OCI-LY3 (cell line): ENCODE measurements around the gene R3HCC1L.
"Not testable (repeated sequence)": the region's sequence is repeated elsewhere in the genome, so short reads cannot be mapped to it uniquely, and the experiment has no call there.

Source experiments
- EZH2phosphoT487 ChIP-seq: fragments of 200-600 bp; shearing (Covaris generic); IDR thresholded peaks from 2 replicates; pipeline ENCODE4 v1.6.1; 2018; ENCODE audit warnings: antibody characterized with exemption, mixed run types, low read depth
- TF ChIP-seq, protein P1 (sequence below): fragments of 200-600, 300-600 bp; sonication (generic); IDR thresholded peaks from 2 replicates; pipeline ENCODE4 v1.5.1; 2014; ENCODE audit warnings: antibody characterized with exemption, low read length, low read depth

DNA sequence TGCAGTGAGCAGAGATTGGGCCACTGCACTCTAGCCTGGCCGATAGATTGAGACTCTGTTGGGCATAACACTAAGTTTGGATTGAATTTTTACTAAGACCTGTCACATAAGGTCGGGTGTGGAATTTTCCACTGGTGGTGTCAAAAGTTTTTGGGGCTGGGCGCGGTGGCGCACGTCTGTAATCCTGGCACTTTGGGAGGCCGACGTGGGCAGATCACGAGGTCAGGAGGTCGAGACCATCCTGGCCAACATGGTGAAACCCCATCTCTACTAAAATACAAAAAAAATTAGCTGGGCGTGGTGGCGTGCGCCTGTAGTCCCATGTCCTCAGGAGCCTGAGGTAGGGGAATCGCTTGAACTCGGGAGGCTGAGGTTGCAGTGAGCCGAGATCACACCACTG lies 2.3 kb downstream of the R3HCC1L start:
- TF ChIP-seq, protein P1, sequence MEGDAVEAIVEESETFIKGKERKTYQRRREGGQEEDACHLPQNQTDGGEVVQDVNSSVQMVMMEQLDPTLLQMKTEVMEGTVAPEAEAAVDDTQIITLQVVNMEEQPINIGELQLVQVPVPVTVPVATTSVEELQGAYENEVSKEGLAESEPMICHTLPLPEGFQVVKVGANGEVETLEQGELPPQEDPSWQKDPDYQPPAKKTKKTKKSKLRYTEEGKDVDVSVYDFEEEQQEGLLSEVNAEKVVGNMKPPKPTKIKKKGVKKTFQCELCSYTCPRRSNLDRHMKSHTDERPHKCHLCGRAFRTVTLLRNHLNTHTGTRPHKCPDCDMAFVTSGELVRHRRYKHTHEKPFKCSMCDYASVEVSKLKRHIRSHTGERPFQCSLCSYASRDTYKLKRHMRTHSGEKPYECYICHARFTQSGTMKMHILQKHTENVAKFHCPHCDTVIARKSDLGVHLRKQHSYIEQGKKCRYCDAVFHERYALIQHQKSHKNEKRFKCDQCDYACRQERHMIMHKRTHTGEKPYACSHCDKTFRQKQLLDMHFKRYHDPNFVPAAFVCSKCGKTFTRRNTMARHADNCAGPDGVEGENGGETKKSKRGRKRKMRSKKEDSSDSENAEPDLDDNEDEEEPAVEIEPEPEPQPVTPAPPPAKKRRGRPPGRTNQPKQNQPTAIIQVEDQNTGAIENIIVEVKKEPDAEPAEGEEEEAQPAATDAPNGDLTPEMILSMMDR: not testable (repeated sequence)
- TF ChIP-seq EZH2phosphoT487: not testable (repeated sequence)
